Osteoblast (primary cell): ENCODE results near the gene CCNG2. TPM values are rescaled to one million over a fixed set of nuclear protein-coding genes. Genes with fewer than 3 reads are reported as not detected.

ENCODE experiments used
- DNase-seq: peaks from one replicate; pipeline ENCODE4 v3.0.0; 2011; ENCODE audit warnings: low spot score, mixed read lengths; ENCODE audit not compliant: insufficient read length; ENCODE audit errors: missing footprints
- H2AFZ ChIP-seq: 2 replicates; pipeline ENCODE4 v1.6.0; 2011; ENCODE audit warnings: mild to moderate bottlenecking, low read length
- H3K27ac ChIP-seq: 2 replicates; pipeline ENCODE4 v1.5.1; 2011; ENCODE audit warnings: mild to moderate bottlenecking, low read depth, low read length, moderate library complexity
- H3K27me3 ChIP-seq: 2 replicates; pipeline ENCODE4 v1.6.0; 2012; ENCODE audit warnings: mild to moderate bottlenecking, control low read depth, inconsistent platforms, low read length, moderate library complexity; ENCODE audit not compliant: insufficient read depth
- H3K36me3 ChIP-seq: 2 replicates; pipeline ENCODE4 v1.5.1; 2011; ENCODE audit warnings: mild to moderate bottlenecking, low read length, control low read depth, moderate library complexity; ENCODE audit not compliant: insufficient read depth
- H3K4me1 ChIP-seq: 2 replicates; pipeline ENCODE4 v1.5.1; 2011; ENCODE audit warnings: mild to moderate bottlenecking, low read length, control low read depth, moderate library complexity; ENCODE audit not compliant: insufficient read depth
- H3K4me2 ChIP-seq: 2 replicates; pipeline ENCODE4 v1.6.0; 2011; ENCODE audit warnings: mild to moderate bottlenecking, low read length; ENCODE audit not compliant: insufficient read depth
- H3K4me3 ChIP-seq: fragments of 200-600 bp; sonication (generic); 3 replicates; pipeline ENCODE4 v1.5.1; 2012; ENCODE audit warnings: mild to moderate bottlenecking, low read length, inconsistent platforms; ENCODE audit not compliant: insufficient read depth
- H3K79me2 ChIP-seq: 2 replicates; pipeline ENCODE4 v1.6.0; 2012; ENCODE audit warnings: mild to moderate bottlenecking, low read length, control low read depth, inconsistent platforms; ENCODE audit not compliant: insufficient read depth
- H3K9me3 ChIP-seq: 2 replicates; pipeline ENCODE4 v1.5.1; 2011; ENCODE audit warnings: low read depth, low read length, control low read depth
- H4K20me1 ChIP-seq: 2 replicates; pipeline ENCODE4 v1.6.0; 2012; ENCODE audit warnings: mild to moderate bottlenecking, low read length, control low read depth; ENCODE audit not compliant: insufficient read depth
- CTCF ChIP-seq: IDR thresholded peaks from 2 replicates; pipeline ENCODE4 v1.5.1; 2011; ENCODE audit warnings: mild to moderate bottlenecking, low read depth, low read length, moderate library complexity; ENCODE audit errors: extremely low read depth
- total RNA-seq: library from RNA; depleted of rRNA; stranded (reverse); fragments of >200 nt; gene quantifications from 2 replicates; pipeline ENCODE4 v1.2.3, GENCODE V29; 2012

CCNG2 gene
- total RNA-seq, 1 donor: 49.2 TPM

DNA sequence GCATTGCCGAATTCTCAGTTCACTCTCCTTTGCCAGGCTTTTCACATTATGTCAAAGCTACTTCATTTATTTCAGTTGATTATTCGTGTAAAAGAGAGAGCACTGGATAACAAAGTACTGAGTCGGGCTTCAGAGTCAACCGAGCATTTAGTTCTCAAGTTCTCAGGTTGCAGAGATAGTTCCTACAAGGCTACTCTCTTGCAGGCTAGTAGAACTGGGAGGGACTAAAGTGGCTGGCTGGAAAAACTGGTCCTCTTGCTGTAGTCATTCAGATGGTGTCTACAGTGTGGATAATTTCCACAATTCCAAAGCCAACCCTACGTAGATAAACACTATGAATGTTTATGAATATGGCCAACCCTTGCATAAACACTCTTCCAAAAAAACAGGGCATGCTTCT is 4.6 kb upstream of the CCNG2 start:
- no peak overlapping the region for H3K27ac ChIP-seq
- no peaks in the 10 kb centered on the region for H4K20me1 ChIP-seq
- H3K79me2 ChIP-seq: peaks cover 2% of the 10 kb centered on the region
- DNase-seq: no peak
- no peak overlapping the region for H2AFZ ChIP-seq
- no peaks in the 10 kb centered on the region for H3K9me3 ChIP-seq
- no peak overlapping the region for H3K4me3 ChIP-seq
- peaks cover 38% of the 10 kb centered on the region for H3K27me3 ChIP-seq
- no peaks in the 10 kb centered on the region for H3K36me3 ChIP-seq
- no peak for TF ChIP-seq CTCF
- no peak overlapping the region for H3K4me2 ChIP-seq
- peaks cover 9% of the 10 kb centered on the region for H3K4me1 ChIP-seq

DNA sequence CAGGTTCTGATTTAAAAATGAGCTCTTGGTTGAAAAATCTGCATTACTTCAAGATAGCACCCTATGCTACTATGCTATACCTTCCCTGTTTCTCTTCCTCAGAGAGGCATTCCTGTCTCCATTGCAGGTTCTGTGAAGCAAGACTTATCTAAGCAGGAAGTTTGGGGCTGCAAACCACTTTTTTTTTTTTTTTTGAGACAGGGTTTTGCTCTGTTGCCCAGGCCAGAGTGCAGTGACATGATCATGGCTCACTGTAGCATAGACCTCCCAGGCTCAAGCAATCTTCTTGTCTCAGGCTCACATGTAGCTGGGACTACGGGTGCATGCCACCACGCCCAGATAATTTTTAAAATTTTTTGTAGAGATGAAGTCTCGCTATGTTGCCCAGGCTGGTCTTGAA is 4.0 kb upstream of the CCNG2 start:
- H3K36me3 ChIP-seq: no peaks in the 10 kb centered on the region
- H3K9me3 ChIP-seq: no peaks in the 10 kb centered on the region
- no peak for TF ChIP-seq CTCF
- H3K4me2 ChIP-seq: no peak overlapping the region
- H3K4me1 ChIP-seq: peaks cover 9% of the 10 kb centered on the region
- no peak overlapping the region for H2AFZ ChIP-seq
- no peaks in the 10 kb centered on the region for H4K20me1 ChIP-seq
- no peak overlapping the region for H3K4me3 ChIP-seq
- H3K27me3 ChIP-seq: peaks cover 38% of the 10 kb centered on the region
- H3K79me2 ChIP-seq: peaks cover 4% of the 10 kb centered on the region
- no peak overlapping the region for H3K27ac ChIP-seq
- no peak for DNase-seq

DNA sequence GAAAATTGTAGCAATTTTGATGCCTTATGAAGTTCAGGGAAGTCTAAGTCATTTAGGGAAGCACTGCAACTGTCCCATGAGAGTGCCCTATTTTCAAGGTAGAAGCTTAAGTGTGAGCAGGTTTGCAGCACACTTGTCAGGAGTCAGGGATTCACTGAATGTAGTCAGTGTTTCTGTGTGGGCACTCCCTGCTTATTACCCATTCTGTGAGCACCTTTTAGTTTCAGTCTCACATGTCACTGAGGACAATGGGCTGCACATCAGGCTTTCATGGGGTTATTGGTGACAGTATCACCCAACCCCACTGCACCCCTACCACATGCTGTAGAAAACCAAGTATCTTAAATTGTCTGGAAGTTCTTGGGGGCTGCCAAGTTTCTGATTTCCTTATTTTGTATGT is 2.9 kb upstream of the CCNG2 start:
- Histone ChIP-seq H3K4me1 (peaks cover 18% of the 10 kb centered on the region), H3K27me3 (peaks cover 38% of the 10 kb centered on the region), H3K9me3 (no peaks in the 10 kb centered on the region), H3K36me3 (peaks cover 4% of the 10 kb centered on the region), H3K4me3 (no peak overlapping the region), H4K20me1 (peaks cover 3% of the 10 kb centered on the region), H3K4me2 (no peak overlapping the region), H3K27ac (no peak overlapping the region), H2AFZ (no peak overlapping the region), H3K79me2 (peaks cover 5% of the 10 kb centered on the region)
- DNase-seq: no peak
- TF ChIP-seq CTCF: no peak

DNA sequence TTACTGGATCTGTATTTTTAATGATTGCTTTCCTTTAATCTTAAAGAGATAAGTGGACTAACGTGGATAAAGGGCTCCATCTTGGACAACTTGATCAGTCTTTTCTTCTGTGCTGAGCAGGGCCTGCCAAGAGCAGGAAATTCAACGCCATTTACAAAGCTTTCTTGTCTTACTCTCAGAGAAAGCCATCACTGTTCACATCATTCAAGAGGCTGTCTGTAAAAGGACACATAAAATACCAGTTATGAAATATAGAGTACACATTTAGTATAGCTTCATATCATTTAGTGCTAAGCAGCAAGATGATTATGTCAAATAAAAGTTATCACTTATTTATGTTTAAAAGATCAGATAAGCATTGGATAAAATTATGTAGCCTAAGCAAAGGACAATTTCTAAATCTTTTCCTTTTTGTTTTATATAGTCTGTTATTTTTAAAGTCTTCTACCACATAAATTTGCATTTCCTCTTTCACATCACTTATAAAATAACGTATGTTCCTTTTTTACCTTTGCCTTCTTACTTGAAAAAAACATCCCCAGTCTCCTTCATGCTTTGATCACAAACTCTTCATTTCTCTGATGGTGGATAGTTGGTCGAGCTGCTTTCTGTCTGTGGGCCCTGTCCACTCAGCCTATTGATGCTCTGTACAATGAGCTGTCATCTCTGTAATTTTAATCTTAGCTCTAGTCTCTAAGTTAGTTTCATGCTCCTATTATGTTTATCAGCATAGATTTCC is 2.1 kb upstream of the CCNG2 start:
- Histone ChIP-seq H3K79me2 (peaks cover 7% of the 10 kb centered on the region), H3K27ac (no peak overlapping the region), H3K4me1 (peaks cover 20% of the 10 kb centered on the region), H3K36me3 (peaks cover 12% of the 10 kb centered on the region), H2AFZ (no peak overlapping the region), H3K4me2 (no peak overlapping the region), H3K27me3 (peaks cover 38% of the 10 kb centered on the region), H3K4me3 (no peak overlapping the region), H3K9me3 (no peaks in the 10 kb centered on the region), H4K20me1 (peaks cover 3% of the 10 kb centered on the region)
- no peak for DNase-seq
- TF ChIP-seq CTCF: no peak
